HCT116 (cell line): Measurements from ENCODE around the gene MMP10. TPM values are rescaled to one million over a fixed set of nuclear protein-coding genes. Genes with fewer than 3 reads are reported as not detected.

Experiments used
- ATAC-seq: fragments of 200-7000 bp; cut with Tn5 transposase; 2 replicates; pipeline ENCODE4 v1.9.1; 2020; ENCODE audit warnings: mild to moderate bottlenecking, moderate library complexity
- BruUV-seq: library from RNA; stranded (reverse); fragments of 400-500 nt; replicated peaks from 2 replicates; lab custom pipeline; 2021; lab: Mats Ljungman, UMichigan
- CTCF ChIA-PET: fragments of 300-600 bp; sonication (Branson Sonifier 250); formaldehyde crosslinking; loops from one replicate; lab custom pipeline; 2021; ENCODE audit warnings: antibody characterized with exemption; lab: Charles Lee
- POLR2A ChIA-PET: fragments of 300-600, 350-600 bp; sonication (Branson Sonifier 250); formaldehyde crosslinking; loops from one replicate; lab custom pipeline; 2021; ENCODE audit warnings: antibody characterized with exemption; lab: Charles Lee
- RAD21 ChIA-PET, 2 experiments: fragments of 300-600 bp; sonication (Branson Sonifier 250); formaldehyde crosslinking; loops; one replicate each; lab custom pipeline; 2023; ENCODE audit warnings: low total read pairs in 2 of 2; ENCODE audit not compliant: uncharacterized antibody in 2 of 2, unreplicated experiment in 2 of 2, low non-redundant PET in 1 of 2; lab: Charles Lee
- DNase-seq: peaks from one replicate; pipeline ENCODE4 v3.0.0-alpha.2; 2010; ENCODE audit warnings: low read depth, low spot score
- H2AFZ ChIP-seq: fragments of 200-600 bp; shearing (Covaris generic), sonication (generic); 2 replicates; pipeline ENCODE4 v1.6.1; 2017; ENCODE audit warnings: low read depth, mixed run types, mixed read lengths, antibody characterized with exemption, low read length; ENCODE audit not compliant: poor library complexity, severe bottlenecking
- H3K27ac ChIP-seq: 2 replicates; pipeline ENCODE4 v1.5.1; 2012; ENCODE audit warnings: low read depth, low read length
- H3K27me3 ChIP-seq: fragments of 200-600 bp; sonication (generic); 2 replicates; pipeline ENCODE4 v1.6.1; 2016; ENCODE audit warnings: mixed run types, low read length, mixed read lengths; ENCODE audit not compliant: insufficient read depth
- H3K36me3 ChIP-seq, 2 experiments: fragments of 200-500 bp in 1 of 2; fragments of 200-600 bp in 1 of 2; sonication (Bioruptor generic) in 1 of 2; sonication (generic) in 1 of 2; 2 replicates each; pipeline versions ENCODE4 v1.5.1 to v1.6.1; 2014 to 2016; ENCODE audit warnings: low read length in 2 of 2, inconsistent platforms in 1 of 2, mixed read lengths in 1 of 2, mixed run types in 1 of 2; ENCODE audit not compliant: insufficient read depth in 2 of 2, control insufficient read depth in 1 of 2
- H3K4me1 ChIP-seq, 2 experiments: fragments of 200-600 bp in 1 of 2; sonication (generic) in 1 of 2; 2 replicates each; pipeline versions ENCODE4 v1.5.1 to v1.6.1; 2012 to 2017; ENCODE audit warnings: low read length in 2 of 2, inconsistent platforms in 1 of 2, mild to moderate bottlenecking in 1 of 2, mixed read lengths in 1 of 2, mixed run types in 1 of 2, moderate library complexity in 1 of 2; ENCODE audit not compliant: insufficient read depth in 2 of 2, control insufficient read depth in 1 of 2
- H3K4me2 ChIP-seq: fragments of 200-600 bp; sonication (generic); 2 replicates; pipeline ENCODE4 v1.6.1; 2017; ENCODE audit warnings: mixed run types, low read length, mixed read lengths
- H3K4me3 ChIP-seq, 2 experiments: fragments of 200-600 bp in 1 of 2; sonication (generic) in 1 of 2; replicated peaks in 1 of 2; 2 replicates each; pipeline ENCODE4 v1.5.1; 2011 to 2016; ENCODE audit warnings: low read length in 2 of 2, control low read depth in 1 of 2, low read depth in 1 of 2, mild to moderate bottlenecking in 1 of 2, mixed read lengths in 1 of 2, mixed run types in 1 of 2
- H3K79me2 ChIP-seq: fragments of 200-600 bp; sonication (generic); 2 replicates; pipeline ENCODE4 v1.6.1; 2017; ENCODE audit warnings: mild to moderate bottlenecking, mixed run types, low read length, moderate library complexity, mixed read lengths; ENCODE audit not compliant: insufficient read depth
- H3K9ac ChIP-seq: fragments of 200-600 bp; sonication (generic); 2 replicates; pipeline ENCODE4 v1.6.1; 2016; ENCODE audit warnings: low read length, mixed read lengths
- H3K9me2 ChIP-seq: fragments of 200-600 bp; sonication (generic), shearing (Covaris generic); 2 replicates; pipeline ENCODE4 v1.6.1; 2017; ENCODE audit warnings: mixed run types, mild to moderate bottlenecking, moderate library complexity; ENCODE audit not compliant: insufficient read depth
- H3K9me3 ChIP-seq, 2 experiments: fragments of 200-500 bp in 1 of 2; fragments of 200-600 bp in 1 of 2; sonication (Bioruptor generic) in 1 of 2; sonication (generic) in 1 of 2; 2 replicates each; pipeline ENCODE4 v1.6.1; 2014 to 2017; ENCODE audit warnings: low read length in 2 of 2, mixed read lengths in 2 of 2, inconsistent platforms in 1 of 2, low read depth in 1 of 2, mild to moderate bottlenecking in 1 of 2, mixed run types in 1 of 2, moderate library complexity in 1 of 2; ENCODE audit not compliant: control insufficient read depth in 1 of 2, insufficient read depth in 1 of 2
- H4K20me1 ChIP-seq: fragments of 200-600 bp; sonication (generic), shearing (Covaris generic); 2 replicates; pipeline ENCODE4 v1.6.1; 2017; ENCODE audit warnings: mixed run types, mild to moderate bottlenecking, moderate library complexity; ENCODE audit not compliant: insufficient read depth
- CBX3 ChIP-seq: IDR thresholded peaks from 2 replicates; pipeline ENCODE4 v1.6.1; 2012; ENCODE audit warnings: low read depth
- EGR1 ChIP-seq: IDR thresholded peaks from 2 replicates; pipeline ENCODE4 v1.6.1; 2012; ENCODE audit warnings: low read depth
- ELF1 ChIP-seq: IDR thresholded peaks from 2 replicates; pipeline ENCODE4 v1.6.1; 2012; ENCODE audit warnings: low read depth, borderline replicate concordance
- EZH2 ChIP-seq: fragments of 200-600 bp; sonication (generic); IDR thresholded peaks from 2 replicates; pipeline ENCODE4 v1.6.1; 2017; ENCODE audit warnings: antibody characterized with exemption, mixed run types
- EZH2phosphoT487 ChIP-seq: fragments of 200-600 bp; IDR thresholded peaks from 2 replicates; pipeline ENCODE4 v1.6.1; 2018; ENCODE audit warnings: antibody characterized with exemption, borderline replicate concordance
- FOSL1 ChIP-seq: IDR thresholded peaks from 2 replicates; pipeline ENCODE4 v1.6.1; 2012; ENCODE audit warnings: low read depth
- POLR2AphosphoS5 ChIP-seq: IDR thresholded peaks from 2 replicates; pipeline ENCODE4 v1.6.1; 2011; ENCODE audit warnings: mild to moderate bottlenecking, low read depth, low read length, moderate library complexity
- SIN3A ChIP-seq: IDR thresholded peaks from 2 replicates; pipeline ENCODE4 v1.6.1; 2012; ENCODE audit warnings: low read depth
- ZNF274 ChIP-seq: fragments of 200-500 bp; sonication (Bioruptor generic); IDR thresholded peaks from 2 replicates; pipeline ENCODE4 v1.6.1; 2014; ENCODE audit warnings: mild to moderate bottlenecking, low read depth, low read length, inconsistent platforms
- intact Hi-C: fragments of 100-400 bp; cut with micrococcal nuclease; formaldehyde crosslinking; loops from 2 replicates; pipeline ENCODE4 v1.10.0; 2022
- total RNA-seq: library from RNA; stranded (reverse); gene quantifications from one replicate; pipeline ENCODE4 v1.2.1, GENCODE V29; 2021; ENCODE audit not compliant: unreplicated experiment
- TF ChIP-seq, protein P1 (sequence below): IDR thresholded peaks from 2 replicates; pipeline ENCODE4 v1.6.1; 2012
- TF ChIP-seq, protein P2 (sequence below): IDR thresholded peaks from 2 replicates; pipeline ENCODE4 v1.6.1; 2012
- TF ChIP-seq, protein P3 (sequence below): IDR thresholded peaks from 2 replicates; pipeline ENCODE4 v1.6.1; 2012; ENCODE audit warnings: low read depth

Gene MMP10
- total RNA-seq, 1 experiment from 2014 or later: not detected

DNA sequence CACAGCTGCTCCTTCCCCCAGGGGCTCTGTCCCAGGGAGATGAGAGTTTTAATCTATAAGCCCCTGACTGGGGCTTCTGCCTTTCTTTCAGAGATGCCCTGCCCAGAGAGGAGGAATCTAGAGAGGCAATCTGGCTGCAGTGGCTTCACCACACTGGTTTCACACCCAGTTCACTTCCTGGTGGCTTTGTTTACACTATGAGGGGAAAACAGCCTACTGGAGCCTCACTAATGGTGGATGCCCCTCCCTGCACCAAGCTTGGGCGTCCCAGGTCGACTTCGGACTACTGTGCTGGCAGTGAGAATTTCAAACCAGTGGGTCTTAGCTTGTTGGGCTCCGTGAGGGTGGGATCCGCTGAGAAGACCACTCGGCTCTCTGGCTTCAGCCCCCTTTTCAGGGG, 39.1 kb upstream of the MMP10 start:
- CTCF ChIA-PET: no interaction called here
- Histone ChIP-seq H3K9me2 (no peaks in the 10 kb centered on the region), H3K79me2 (no peaks in the 10 kb centered on the region), H4K20me1 (no peaks in the 10 kb centered on the region), H2AFZ (no peak overlapping the region), H3K36me3 (no peaks in the 10 kb centered on the region), H3K4me2 (no peak overlapping the region), H3K9ac (no peak overlapping the region), H3K9me3 (no peaks in the 10 kb centered on the region), H3K27me3 (no peaks in the 10 kb centered on the region), H3K27ac (no peak overlapping the region), H3K4me1 (no peaks in the 10 kb centered on the region), H3K4me3 (no peak overlapping the region)
- RAD21 ChIA-PET: no interaction called here
- ATAC-seq (no peak), DNase-seq (no peak)
- no TSS peak for BruUV-seq
- TF ChIP-seq, protein P1, sequence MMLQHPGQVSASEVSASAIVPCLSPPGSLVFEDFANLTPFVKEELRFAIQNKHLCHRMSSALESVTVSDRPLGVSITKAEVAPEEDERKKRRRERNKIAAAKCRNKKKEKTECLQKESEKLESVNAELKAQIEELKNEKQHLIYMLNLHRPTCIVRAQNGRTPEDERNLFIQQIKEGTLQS: no peak
- no peak for TF ChIP-seq FOSL1
- no peak for TF ChIP-seq POLR2AphosphoS5
- no peak for TF ChIP-seq ELF1
- TF ChIP-seq SIN3A: no peak
- TF ChIP-seq, protein P2, sequence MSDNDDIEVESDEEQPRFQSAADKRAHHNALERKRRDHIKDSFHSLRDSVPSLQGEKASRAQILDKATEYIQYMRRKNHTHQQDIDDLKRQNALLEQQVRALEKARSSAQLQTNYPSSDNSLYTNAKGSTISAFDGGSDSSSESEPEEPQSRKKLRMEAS: no peak
- TF ChIP-seq ZNF274: no peak
- TF ChIP-seq CBX3: no peak
- TF ChIP-seq EZH2phosphoT487: no peak
- TF ChIP-seq, protein P3, sequence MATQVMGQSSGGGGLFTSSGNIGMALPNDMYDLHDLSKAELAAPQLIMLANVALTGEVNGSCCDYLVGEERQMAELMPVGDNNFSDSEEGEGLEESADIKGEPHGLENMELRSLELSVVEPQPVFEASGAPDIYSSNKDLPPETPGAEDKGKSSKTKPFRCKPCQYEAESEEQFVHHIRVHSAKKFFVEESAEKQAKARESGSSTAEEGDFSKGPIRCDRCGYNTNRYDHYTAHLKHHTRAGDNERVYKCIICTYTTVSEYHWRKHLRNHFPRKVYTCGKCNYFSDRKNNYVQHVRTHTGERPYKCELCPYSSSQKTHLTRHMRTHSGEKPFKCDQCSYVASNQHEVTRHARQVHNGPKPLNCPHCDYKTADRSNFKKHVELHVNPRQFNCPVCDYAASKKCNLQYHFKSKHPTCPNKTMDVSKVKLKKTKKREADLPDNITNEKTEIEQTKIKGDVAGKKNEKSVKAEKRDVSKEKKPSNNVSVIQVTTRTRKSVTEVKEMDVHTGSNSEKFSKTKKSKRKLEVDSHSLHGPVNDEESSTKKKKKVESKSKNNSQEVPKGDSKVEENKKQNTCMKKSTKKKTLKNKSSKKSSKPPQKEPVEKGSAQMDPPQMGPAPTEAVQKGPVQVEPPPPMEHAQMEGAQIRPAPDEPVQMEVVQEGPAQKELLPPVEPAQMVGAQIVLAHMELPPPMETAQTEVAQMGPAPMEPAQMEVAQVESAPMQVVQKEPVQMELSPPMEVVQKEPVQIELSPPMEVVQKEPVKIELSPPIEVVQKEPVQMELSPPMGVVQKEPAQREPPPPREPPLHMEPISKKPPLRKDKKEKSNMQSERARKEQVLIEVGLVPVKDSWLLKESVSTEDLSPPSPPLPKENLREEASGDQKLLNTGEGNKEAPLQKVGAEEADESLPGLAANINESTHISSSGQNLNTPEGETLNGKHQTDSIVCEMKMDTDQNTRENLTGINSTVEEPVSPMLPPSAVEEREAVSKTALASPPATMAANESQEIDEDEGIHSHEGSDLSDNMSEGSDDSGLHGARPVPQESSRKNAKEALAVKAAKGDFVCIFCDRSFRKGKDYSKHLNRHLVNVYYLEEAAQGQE: no peak
- TF ChIP-seq EGR1: no peak
- no peak for TF ChIP-seq EZH2
- intact Hi-C loops: no loop called here
- POLR2A ChIA-PET: no interaction called here
